ENCODE data around the gene PMVK.

Gene PMVK

GRCh38 chr1:154969246-154969645, 32.7 kb upstream of the PMVK start:
- Histone ChIP-seq H3K36me3 (ENCODE audit: insufficient read depth, low read length) (peaks cover 39% of the 10 kb centered on the region), H3K4me3 (peak overlapping the region; percentile 82), H3K9me3 (ENCODE audit: low read depth, low read length) (no peaks in the 10 kb centered on the region), H3K9ac (ENCODE audit: insufficient read length) (peak overlapping the region; percentile 74), H3K27ac (peak overlapping the region; percentile 22; the same call in 1 of the 2 replicates)
- no peak for DNase-seq (ENCODE audit: low read depth, low spot score)
- TF ChIP-seq EZH2 (IDR thresholded peaks at IDR 0.05), result no peak
- TF ChIP-seq FOXP2 (optimal IDR thresholded peaks at IDR 0.05; ENCODE audit: control extremely low read depth, extremely low read length, insufficient read depth), result no peak
- no peak for TF ChIP-seq POLR2AphosphoS5 (IDR thresholded peaks at IDR 0.05; ENCODE audit: borderline replicate concordance, low read depth, low read length)

GRCh38 chr1:154968731-154969130, 32.2 kb upstream of the PMVK start:
- Histone ChIP-seq H3K9me3 (ENCODE audit: low read depth, low read length) (no peaks in the 10 kb centered on the region), H3K9ac (ENCODE audit: insufficient read length) (peak overlapping the region; percentile 74), H3K36me3 (ENCODE audit: insufficient read depth, low read length) (peaks cover 44% of the 10 kb centered on the region), H3K27ac (no peak overlapping the region), H3K4me3 (peak overlapping the region; percentile 82)
- no peak for DNase-seq (ENCODE audit: low read depth, low spot score)
- TF ChIP-seq EZH2 (IDR thresholded peaks at IDR 0.05) (no peak), FOXP2 (optimal IDR thresholded peaks at IDR 0.05; ENCODE audit: control extremely low read depth, extremely low read length, insufficient read depth) (no peak), POLR2AphosphoS5 (IDR thresholded peaks at IDR 0.05; ENCODE audit: borderline replicate concordance, low read depth, low read length) (no peak)

- Histone ChIP-seq H3K9me3 (ENCODE audit: low read depth, low read length) (no peaks in the 10 kb centered on the region), H3K27ac (peak overlapping the region; percentile 22; the same call in 1 of the 2 replicates), H3K4me3 (no peak overlapping the region), H3K36me3 (ENCODE audit: insufficient read depth, low read length) (peaks cover 54% of the 10 kb centered on the region), H3K9ac (ENCODE audit: insufficient read length) (no peak overlapping the region)
- TF ChIP-seq POLR2AphosphoS5 (IDR thresholded peaks at IDR 0.05; ENCODE audit: borderline replicate concordance, low read depth, low read length), result no peak
- no peak for TF ChIP-seq EZH2 (IDR thresholded peaks at IDR 0.05)
- no peak for TF ChIP-seq FOXP2 (optimal IDR thresholded peaks at IDR 0.05; ENCODE audit: control extremely low read depth, extremely low read length, insufficient read depth)
- no peak for DNase-seq (ENCODE audit: low read depth, low spot score)
Observed at GRCh38 chr1:154967331-154967950, 30.9 kb upstream of the PMVK start.

GRCh38 chr1:154966111-154966510, 29.6 kb upstream of the PMVK start:
- Histone ChIP-seq H3K4me3 (no peak overlapping the region), H3K36me3 (ENCODE audit: insufficient read depth, low read length) (peaks cover 54% of the 10 kb centered on the region), H3K9me3 (ENCODE audit: low read depth, low read length) (no peaks in the 10 kb centered on the region), H3K27ac (no peak overlapping the region), H3K9ac (ENCODE audit: insufficient read length) (no peak overlapping the region)
- TF ChIP-seq EZH2 (IDR thresholded peaks at IDR 0.05), result no peak
- DNase-seq (ENCODE audit: low read depth, low spot score), result no peak

GRCh38 chr1:154964359-154964758, 27.8 kb upstream of the PMVK start:
- TF ChIP-seq POLR2AphosphoS5 (IDR thresholded peaks at IDR 0.05; ENCODE audit: borderline replicate concordance, low read depth, low read length), result no peak
- Histone ChIP-seq H3K36me3 (ENCODE audit: insufficient read depth, low read length) (peaks cover 57% of the 10 kb centered on the region), H3K27ac (0 out of 2 replicates have a peak overlapping the region, but pooled peaks have one; percentile 19), H3K9me3 (ENCODE audit: low read depth, low read length) (no peaks in the 10 kb centered on the region), H3K4me3 (no peak overlapping the region), H3K9ac (ENCODE audit: insufficient read length) (no peak overlapping the region)
- DNase-seq (ENCODE audit: low read depth, low spot score), result no peak

GRCh38 chr1:154963643-154964042, 27.1 kb upstream of the PMVK start:
- TF ChIP-seq POLR2AphosphoS5 (IDR thresholded peaks at IDR 0.05; ENCODE audit: borderline replicate concordance, low read depth, low read length) (peak; percentile 5; the same call in 1 of the 2 replicates), FOXP2 (optimal IDR thresholded peaks at IDR 0.05; ENCODE audit: control extremely low read depth, extremely low read length, insufficient read depth) (no peak)

GRCh38 chr1:154962795-154963330, 26.3 kb upstream of the PMVK start:
- H3K27ac ChIP-seq, result peak overlapping the region; percentile 95
- peak overlapping the region; percentile 93 for H3K4me3 ChIP-seq
- peak overlapping the region; percentile 97 for H3K9ac ChIP-seq (ENCODE audit: insufficient read length)
- DNase-seq (ENCODE audit: low read depth, low spot score), result no peak
- H3K36me3 ChIP-seq (ENCODE audit: insufficient read depth, low read length), result peaks cover 62% of the 10 kb centered on the region
- no peaks in the 10 kb centered on the region for H3K9me3 ChIP-seq (ENCODE audit: low read depth, low read length)
- TF ChIP-seq EZH2 (IDR thresholded peaks at IDR 0.05), result no peak
- no peak for TF ChIP-seq POLR2AphosphoS5 (IDR thresholded peaks at IDR 0.05; ENCODE audit: borderline replicate concordance, low read depth, low read length)
- no peak for TF ChIP-seq FOXP2 (optimal IDR thresholded peaks at IDR 0.05; ENCODE audit: control extremely low read depth, extremely low read length, insufficient read depth)

More at GRCh38 chr1:154963643-154964042, 27.1 kb upstream of the PMVK start:
- Histone ChIP-seq H3K36me3 (ENCODE audit: insufficient read depth, low read length) (peaks cover 64% of the 10 kb centered on the region), H3K27ac (0 out of 2 replicates have a peak overlapping the region, but pooled peaks have one; percentile 19), H3K9me3 (ENCODE audit: low read depth, low read length) (no peaks in the 10 kb centered on the region), H3K4me3 (no peak overlapping the region), H3K9ac (ENCODE audit: insufficient read length) (no peak overlapping the region)
- no peak for DNase-seq (ENCODE audit: low read depth, low spot score)

GRCh38 chr1:154962156-154962749, 25.7 kb upstream of the PMVK start:
- Histone ChIP-seq H3K9ac (ENCODE audit: insufficient read length) (peak overlapping the region; percentile 97), H3K27ac (peak overlapping the region; percentile 95), H3K36me3 (ENCODE audit: insufficient read depth, low read length) (peaks cover 56% of the 10 kb centered on the region), H3K4me3 (peak overlapping the region; percentile 93), H3K9me3 (ENCODE audit: low read depth, low read length) (no peaks in the 10 kb centered on the region)
- TF ChIP-seq EZH2 (IDR thresholded peaks at IDR 0.05) (no peak), FOXP2 (optimal IDR thresholded peaks at IDR 0.05; ENCODE audit: control extremely low read depth, extremely low read length, insufficient read depth) (no peak), POLR2AphosphoS5 (IDR thresholded peaks at IDR 0.05; ENCODE audit: borderline replicate concordance, low read depth, low read length) (no peak; the same call in 1 of the 2 replicates)
- DNase-seq (ENCODE audit: low read depth, low spot score), result no peak
